Measurements from ENCODE around the gene ITGA2B. TPM values are rescaled to one million over a fixed set of nuclear protein-coding genes. Genes with fewer than 3 reads are reported as not detected.
A peak's percentile ranks its signal among the peaks of the same experiment; 100 is the strongest.

Gene ITGA2B
- total and polyA plus RNA-seq, 4 donors = 0.22 to 23.8 (median 0.31) TPM

GRCh38 chr17:44345454-44346026, 43.9 kb downstream of the ITGA2B start:
- H3K4me1 ChIP-seq (ENCODE audit: control insufficient read depth in 4 of 4, insufficient read depth in 4 of 4, low read length in 3 of 4) = peaks cover 0 to 21% (median 12%) of the 10 kb centered on the region in 4 donors
- H3K27ac ChIP-seq (ENCODE audit: low read depth in 1 of 2, low read length in 2 of 2) = peak overlapping the region; percentile 48 to 81
- peaks cover 0 to 9% (median 3%) of the 10 kb centered on the region in 4 donors for H3K36me3 ChIP-seq (ENCODE audit: control insufficient read depth in 4 of 4, insufficient read depth in 3 of 4, low read depth in 1 of 4, low read length in 3 of 4)
- peak overlapping the region; percentile 57 to 86 (median 83) for H3K4me3 ChIP-seq (ENCODE audit: low read depth in 1 of 3, low read length in 3 of 3)
- TF ChIP-seq RAD21 (IDR thresholded peaks at IDR 0.05) (peak; percentile 57 to 73), CTCF (IDR thresholded peaks at IDR 0.05; ENCODE audit: low read depth, low read length, missing input control) (peak; percentile 29), EGR1 (IDR thresholded peaks at IDR 0.05; ENCODE audit: low read depth in 2 of 2) (no peak), TAF1 (conservative IDR thresholded peaks at IDR 0.05) (no peak)
- H3K9me3 ChIP-seq (ENCODE audit: control insufficient read depth in 4 of 4, low read length in 3 of 4) = no peaks in the 10 kb centered on the region
- 5% methylated on average over 21 of the region's 21 CpGs for WGBS
- no peaks in the 10 kb centered on the region for H3K27me3 ChIP-seq (ENCODE audit: control insufficient read depth in 4 of 4, insufficient read depth in 4 of 4, low read length in 3 of 4)
- no peak for DNase-seq (ENCODE audit: low spot score)
- H3K9ac ChIP-seq (ENCODE audit: low read depth in 1 of 2, low read length in 2 of 2) = peak overlapping the region; percentile 65 to 85

- TF ChIP-seq ATF3 (IDR thresholded peaks at IDR 0.05) (no peak), HNF4A (conservative IDR thresholded peaks at IDR 0.05) (peak; percentile 30 to 43), FOXA1 (IDR thresholded peaks at IDR 0.05) (no peak), RXRA (IDR thresholded peaks at IDR 0.05) (peak; percentile 69 to 78), FOXA2 (IDR thresholded peaks at IDR 0.05) (no peak), MAX (IDR thresholded peaks at IDR 0.05) (peak; percentile 90), RAD21 (IDR thresholded peaks at IDR 0.05) (peak; percentile 49 to 58), REST (IDR thresholded peaks at IDR 0.05) (peak; percentile 64), ZBTB33 (IDR thresholded peaks at IDR 0.05) (no peak), HNF4G (IDR thresholded peaks at IDR 0.05) (no peak), TAF1 (conservative IDR thresholded peaks at IDR 0.05) (no peak), NR2F2 (IDR thresholded peaks at IDR 0.05) (peak; percentile 69), GABPA (IDR thresholded peaks at IDR 0.05 in 1 of 2, conservative IDR thresholded peaks at IDR 0.05 in 1 of 2) (peak in 1 of 2 donors; percentile 77), CTCF (IDR thresholded peaks at IDR 0.05; ENCODE audit: low read depth, low read length, missing input control) (no peak), YY1 (IDR thresholded peaks at IDR 0.05) (peak; percentile 87), EGR1 (IDR thresholded peaks at IDR 0.05; ENCODE audit: low read depth in 2 of 2) (peak in 1 of 2 donors; percentile 69), SP1 (IDR thresholded peaks at IDR 0.05) (peak; percentile 89), JUND (IDR thresholded peaks at IDR 0.05) (no peak)
- H3K9me3 ChIP-seq (ENCODE audit: control insufficient read depth in 4 of 4, low read length in 3 of 4) = no peaks in the 10 kb centered on the region
- DNase-seq (ENCODE audit: low spot score) = peak; percentile 89
- WGBS = under 1% methylated on average over 26 of the region's 26 CpGs
- H3K4me1 ChIP-seq (ENCODE audit: control insufficient read depth in 4 of 4, insufficient read depth in 4 of 4, low read length in 3 of 4) = peaks cover 0 to 21% (median 12%) of the 10 kb centered on the region in 4 donors
- H3K9ac ChIP-seq (ENCODE audit: low read depth in 1 of 2, low read length in 2 of 2) = peak within 1 kb of the TSS; percentile 65 to 85
- H3K4me3 ChIP-seq (ENCODE audit: low read depth in 1 of 3, low read length in 3 of 3) = peak within 1 kb of the TSS; percentile 57 to 86 (median 83)
- H3K27ac ChIP-seq (ENCODE audit: low read depth in 1 of 2, low read length in 2 of 2) = peak within 1 kb of the TSS; percentile 48 to 81
- H3K36me3 ChIP-seq (ENCODE audit: control insufficient read depth in 4 of 4, insufficient read depth in 3 of 4, low read depth in 1 of 4, low read length in 3 of 4) = peaks cover 0 to 8% (median 2%) of the 10 kb centered on the region in 4 donors
- no peaks in the 10 kb centered on the region for H3K27me3 ChIP-seq (ENCODE audit: control insufficient read depth in 4 of 4, insufficient read depth in 4 of 4, low read length in 3 of 4)
These were observed 44.5 kb downstream of the ITGA2B start, which contains the start of gene GRN for GRCh38 chr17:44344939-44345453. TSS of gene GRN (plus strand) at chr17:44345302. CDS start at chr17:44349165, 3,863 bp downstream.
